Stimulated activated CD8-positive, alpha-beta memory T cell treated with anti-CD3 and anti-CD28 coated beads, Interleukin-7, amount 100 ng/mL, for 48 hours (primary cell): ENCODE measurements around the gene NAP1L1.

ENCODE experiments used
- DNase-seq, 2 donors: peaks; one replicate each; pipeline ENCODE4 v3.0.0-alpha.2; 2020; ENCODE audit warnings: low read depth in 1 of 2; ENCODE audit errors: extremely low read depth in 1 of 2

NAP1L1 gene

DNA sequence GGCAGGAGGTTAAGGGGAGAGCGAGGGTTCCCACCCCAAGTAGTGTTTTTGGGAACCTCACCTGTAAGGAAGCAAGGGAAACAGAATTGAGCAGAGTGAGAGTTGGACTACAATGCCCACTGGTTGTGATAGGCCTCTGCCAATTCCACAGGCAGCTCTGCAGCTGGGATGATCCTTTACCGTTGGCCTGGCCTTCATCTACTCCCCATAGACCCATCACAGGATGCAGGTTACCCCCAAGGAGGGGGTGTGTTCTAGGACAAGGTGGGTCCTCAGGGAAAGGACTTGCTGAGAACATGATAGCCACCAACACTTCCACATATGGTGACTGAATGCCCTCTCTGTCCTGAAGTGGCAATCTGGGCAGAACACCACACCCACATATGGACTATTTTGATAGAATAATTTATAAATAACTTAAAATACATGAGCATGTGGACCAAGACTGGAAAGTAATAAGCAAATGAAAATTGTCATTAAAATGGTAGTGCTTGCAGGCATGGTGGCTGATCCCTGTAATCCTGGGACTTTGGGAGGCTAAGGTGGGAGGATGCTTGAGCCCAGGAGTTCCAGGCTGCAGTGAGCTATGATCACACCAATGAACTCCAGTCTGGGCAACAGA is 61.3 kb downstream of the NAP1L1 start:
- no peak for DNase-seq

DNA sequence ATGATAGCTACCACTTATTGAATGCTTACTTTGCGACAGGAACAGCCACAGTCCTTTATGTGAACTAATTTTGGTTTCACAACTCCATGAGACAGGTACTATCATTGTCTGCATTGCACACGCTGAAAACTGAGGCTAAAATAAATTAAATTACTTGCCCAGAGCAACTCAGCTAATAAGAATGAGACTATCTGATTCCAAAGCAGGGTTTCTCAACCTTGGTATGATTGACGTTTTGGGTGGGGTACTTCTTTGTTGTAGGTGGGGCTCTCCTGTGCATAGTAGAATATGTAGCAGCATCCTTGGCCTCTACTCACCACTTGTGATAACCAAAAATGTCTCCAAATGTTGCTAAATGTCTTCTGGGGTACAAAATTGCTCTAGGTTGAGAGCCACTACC is 62.0 kb downstream of the NAP1L1 start:
- no peak for DNase-seq

DNA sequence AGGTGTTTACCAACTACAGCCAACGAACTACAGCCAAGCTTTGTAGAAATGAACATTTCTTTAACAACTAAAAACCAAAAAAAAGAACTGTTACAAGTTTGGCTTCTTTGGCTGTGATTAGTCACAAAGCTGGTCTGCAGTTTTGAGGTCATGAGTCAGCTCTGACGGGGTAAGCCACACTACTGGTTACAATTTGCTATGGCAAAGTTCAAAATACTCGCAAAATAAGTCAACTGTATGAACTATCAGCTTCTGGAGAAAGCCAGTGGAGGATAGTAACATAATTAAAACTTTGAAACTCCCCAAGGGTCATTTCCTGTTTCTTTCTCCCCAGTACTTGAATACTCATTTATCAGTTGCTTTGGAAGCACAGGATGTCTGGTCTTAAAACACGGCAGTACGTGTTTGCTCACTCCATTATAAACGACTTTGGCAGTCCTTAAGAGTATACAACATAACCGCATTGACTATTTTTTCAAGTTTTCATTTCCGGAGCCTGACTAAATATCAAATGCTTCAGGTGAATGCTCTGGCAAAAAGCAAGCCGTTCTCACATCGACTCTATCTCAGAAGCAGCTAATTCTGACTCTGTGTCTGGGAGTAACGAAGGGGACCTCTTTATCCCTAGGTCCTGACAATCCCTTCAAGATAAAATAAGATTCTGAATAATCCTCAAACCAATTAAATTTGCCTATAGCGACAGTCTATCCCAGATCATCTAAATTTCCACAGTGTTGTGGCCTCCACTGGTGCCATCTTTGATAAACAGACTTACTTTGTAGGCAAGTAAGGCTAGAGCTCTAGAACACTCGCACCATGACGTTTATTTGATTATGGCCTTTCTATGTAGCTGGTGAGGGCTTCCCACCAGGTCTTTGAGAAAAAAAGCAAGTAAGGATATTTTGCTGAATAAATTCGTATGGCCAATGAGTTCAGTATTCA is 63.5 kb downstream of the NAP1L1 start:
- peak; percentile 58 to 77 for DNase-seq

DNA sequence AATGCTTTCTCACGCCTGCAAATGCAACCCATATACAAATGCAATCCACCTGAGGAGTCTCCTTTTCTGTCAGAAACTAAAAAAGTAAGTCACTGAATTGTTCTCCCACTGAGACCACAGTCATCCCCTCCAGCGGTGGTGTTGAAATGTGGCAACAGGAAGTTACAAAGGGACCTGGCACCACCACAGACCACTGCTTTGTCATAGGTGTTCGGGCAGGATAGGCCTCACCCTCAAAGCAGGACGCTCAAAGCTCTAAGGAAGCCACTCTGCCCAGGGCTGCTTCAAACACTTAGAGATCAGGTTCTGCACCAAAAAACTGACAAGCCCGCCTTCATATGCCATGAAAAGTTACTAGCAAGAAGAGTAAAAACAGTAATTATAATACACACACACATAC is 64.2 kb downstream of the NAP1L1 start:
- peak; percentile 72 to 90 for DNase-seq

DNA sequence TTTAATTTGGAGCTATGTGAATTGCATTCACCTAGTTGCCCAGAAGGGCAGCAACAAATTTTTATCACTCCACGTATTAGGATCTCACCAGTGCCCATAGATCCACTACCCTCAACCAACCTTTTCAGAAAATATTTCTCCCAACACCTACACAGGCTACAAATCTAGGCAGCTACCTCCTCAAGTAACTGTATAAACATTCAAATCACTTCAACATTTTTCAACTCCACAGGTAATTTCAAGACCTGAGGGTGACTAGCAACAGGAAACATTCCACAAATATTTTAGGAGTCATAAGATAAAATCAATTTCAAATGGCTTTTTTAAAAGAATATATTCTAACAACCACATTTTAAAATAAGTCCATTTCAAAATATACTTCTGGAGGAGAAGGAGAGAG is 65.8 kb downstream of the NAP1L1 start:
- DNase-seq: no peak

DNA sequence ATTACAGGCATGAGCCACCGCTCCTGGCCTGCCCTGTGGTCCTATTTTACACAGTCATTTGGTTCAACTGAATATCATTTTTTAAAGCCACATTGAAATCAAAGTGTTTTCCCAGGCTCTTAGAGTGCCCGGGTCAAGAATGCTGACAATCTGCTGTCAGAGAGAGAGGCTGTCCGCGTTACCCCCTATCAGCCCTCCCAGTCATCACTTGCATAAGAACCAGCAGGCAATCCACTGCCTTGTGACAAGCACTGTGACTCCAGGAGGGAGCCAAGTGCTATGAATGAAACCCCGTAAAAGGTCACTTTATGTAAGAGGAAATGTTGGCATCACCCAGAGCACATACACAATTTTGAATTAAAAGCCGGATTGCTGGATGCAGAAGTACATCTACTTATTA is 66.4 kb downstream of the NAP1L1 start:
- DNase-seq: no peak

DNA sequence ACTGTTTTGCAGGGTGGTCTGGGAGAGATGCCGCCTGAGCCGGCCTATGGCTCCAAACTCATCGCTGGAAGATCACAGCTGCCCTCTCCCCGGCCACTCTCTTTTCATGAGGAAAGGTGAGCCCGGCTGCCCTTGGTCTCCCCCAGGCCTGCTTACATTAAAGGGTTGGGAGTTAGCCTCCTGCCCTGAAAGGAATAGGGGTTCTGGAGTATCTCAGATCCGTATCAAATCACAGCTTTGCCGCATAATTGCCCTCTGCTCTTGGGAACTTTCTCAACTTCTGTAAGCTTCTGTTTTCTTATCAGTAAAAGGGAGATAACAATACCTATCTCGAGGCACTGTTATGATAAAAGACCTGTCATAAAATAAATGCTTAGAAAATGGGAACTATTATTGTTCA is 70.5 kb downstream of the NAP1L1 start:
- DNase-seq: no peak

DNA sequence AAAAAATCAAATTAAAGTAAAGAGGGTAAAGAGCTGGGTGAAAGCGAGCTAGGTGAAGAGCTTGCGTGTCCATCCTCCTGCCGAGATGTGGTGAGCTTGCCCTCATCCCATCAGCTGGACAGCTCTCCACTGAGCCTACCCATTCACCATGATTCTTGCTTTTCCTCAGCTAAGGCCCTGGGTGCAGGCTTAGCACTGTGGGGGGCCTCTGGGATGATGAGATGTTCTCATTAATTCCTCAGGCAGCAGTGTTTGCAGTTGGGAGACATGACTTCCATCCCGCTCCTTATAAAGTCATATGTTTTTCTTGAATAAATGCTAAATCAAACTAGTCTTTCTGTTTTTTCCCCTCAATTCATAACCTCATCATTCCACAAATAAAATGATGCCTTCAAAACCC is 70.9 kb downstream of the NAP1L1 start:
- no peak for DNase-seq

DNA sequence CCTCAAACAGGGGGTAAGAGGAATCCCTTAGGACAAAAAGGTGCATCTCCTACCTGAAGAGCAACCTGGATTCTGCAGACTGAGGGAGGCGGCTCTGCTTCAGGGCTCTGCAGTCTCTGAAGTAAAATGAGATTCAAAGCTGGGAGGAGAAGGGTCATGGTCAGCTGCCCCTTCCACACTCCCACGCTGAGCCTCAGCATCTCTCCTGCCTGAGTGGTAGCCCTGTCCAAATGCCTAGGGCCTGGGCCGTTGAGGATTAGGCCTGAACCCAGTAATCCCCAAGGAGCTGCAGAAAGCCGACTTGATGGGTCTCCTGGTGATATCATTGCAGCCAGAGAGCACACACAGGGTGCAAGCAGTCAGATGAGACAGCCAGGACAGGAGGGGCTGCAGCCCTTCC is 71.8 kb downstream of the NAP1L1 start:
- no peak for DNase-seq

DNA sequence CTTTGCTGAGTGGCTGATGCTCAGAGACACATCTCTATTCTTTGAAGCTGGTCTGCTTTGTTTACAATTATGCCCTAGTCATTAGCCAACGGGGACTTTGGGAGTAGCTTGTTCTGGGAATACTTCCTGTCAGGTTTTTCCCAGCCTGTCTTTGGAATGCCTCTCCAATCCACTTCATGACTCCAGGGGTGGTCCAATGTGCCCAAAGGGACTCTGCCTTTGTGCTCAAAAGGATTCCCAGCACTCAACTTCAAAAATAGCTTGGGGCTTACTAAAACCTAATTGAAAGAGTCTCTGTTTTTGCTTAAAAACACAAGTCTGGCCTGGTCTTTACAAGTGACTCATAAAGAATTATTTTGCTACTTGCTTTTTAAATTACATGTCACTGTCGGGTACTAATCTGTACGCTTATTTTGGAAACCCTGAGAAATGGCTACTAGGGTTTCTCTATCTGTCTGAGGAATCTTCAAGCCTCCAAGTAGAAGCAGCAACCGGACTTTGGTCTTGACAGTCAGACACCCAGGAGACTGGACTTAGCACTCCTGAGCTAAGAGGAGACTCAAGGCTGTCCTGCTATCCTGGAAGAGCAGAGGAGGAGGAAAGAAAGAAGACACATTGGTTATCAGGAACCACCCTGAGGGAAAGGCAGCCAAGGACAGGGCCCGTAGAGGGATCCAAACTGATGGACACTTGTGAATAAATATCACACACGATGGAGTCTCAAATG is 73.6 kb downstream of the NAP1L1 start:
- DNase-seq: no peak

DNA sequence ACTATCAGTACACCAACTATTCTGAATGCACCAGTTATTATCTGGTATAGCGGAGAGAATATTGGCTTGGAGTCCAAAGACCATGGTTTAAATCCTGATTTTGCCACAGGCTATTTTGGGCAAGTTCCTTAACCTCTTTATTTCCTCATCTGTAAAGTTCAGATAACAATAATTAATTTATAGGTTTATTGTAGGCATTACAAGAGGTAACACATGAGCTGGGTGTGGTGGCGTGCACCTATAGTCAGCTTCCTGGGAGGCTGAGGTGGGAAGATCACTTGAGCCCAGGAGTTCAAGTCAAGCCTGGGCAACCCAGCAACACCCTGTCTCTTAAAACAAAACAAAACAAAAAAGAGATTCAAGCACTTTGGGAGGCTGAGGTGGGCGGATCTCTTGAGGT is 76.1 kb downstream of the NAP1L1 start:
- DNase-seq: no peak

DNA sequence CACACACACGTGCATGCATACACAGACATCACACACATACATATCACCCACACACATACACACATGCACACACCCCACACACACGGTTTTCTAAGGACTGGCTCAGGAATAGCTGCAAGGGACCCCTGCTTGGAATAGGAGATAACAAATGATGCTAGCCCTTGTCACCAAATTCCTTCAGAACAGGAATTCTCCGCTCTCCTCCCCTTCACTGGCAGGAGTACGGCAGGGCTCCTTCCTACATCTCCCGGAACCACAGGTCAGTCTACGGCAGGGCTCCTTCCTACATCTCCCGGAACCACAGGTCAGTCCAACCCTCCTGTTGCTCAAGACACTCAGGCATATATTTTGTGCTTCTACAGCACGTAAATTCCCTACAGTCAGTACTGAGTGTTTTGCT is 76.8 kb downstream of the NAP1L1 start:
- DNase-seq: no peak

DNA sequence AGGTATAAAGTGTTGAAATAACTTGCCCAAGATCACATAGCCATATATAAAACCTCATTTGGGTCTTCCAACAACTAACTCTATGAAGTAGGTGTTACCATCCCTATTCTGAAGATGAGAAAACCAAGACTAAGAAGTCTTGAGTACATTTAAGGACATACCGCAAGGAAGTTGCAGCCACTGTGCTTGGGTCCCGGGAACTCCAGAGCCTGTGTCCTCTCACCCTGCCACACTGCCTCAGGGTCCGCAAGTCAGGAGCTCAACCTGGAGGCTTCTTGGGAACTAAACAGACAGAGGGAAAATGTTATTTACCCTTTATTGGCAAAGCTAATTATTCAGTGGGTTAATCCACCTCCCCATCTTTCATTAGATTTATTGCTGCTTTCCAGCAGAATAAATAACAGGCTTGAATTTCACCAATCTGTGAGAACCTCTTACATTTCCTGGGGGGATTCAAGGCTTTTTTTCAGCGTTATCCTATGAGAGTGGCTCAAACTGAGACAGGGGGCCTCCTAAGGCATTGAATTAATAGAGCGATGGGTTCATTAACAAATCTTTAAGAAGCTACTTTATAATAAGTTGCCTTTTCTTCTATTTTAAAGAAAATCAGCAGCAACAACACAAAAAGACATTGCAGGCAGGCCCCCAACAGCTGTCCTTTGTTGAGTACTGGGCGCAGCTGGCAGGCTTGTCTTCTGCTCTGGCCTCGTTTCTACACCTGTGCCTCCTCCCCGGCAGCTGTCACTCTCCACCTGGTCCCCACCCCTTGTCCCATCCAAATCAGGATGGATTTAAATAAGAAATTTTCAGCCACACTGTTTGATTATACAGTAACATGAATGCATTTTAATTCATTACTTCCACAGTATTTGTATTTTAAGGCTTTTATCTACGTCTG is 78.2 kb downstream of the NAP1L1 start:
- no peak for DNase-seq

DNA sequence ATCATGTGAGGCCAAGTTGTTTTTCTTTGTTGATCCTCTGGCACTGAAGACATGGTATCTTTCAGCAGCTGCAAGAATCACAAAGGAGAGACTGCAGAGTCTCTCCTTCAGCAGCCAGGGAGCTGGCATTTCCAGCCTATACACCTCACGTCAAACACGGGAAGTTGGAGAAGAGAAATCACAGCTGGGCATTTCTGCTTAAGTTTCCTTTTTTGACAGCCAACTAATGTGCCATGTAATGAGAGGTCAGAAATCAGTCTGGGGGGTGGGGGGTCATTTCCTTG is 81.2 kb downstream of the NAP1L1 start:
- DNase-seq: no peak

DNA sequence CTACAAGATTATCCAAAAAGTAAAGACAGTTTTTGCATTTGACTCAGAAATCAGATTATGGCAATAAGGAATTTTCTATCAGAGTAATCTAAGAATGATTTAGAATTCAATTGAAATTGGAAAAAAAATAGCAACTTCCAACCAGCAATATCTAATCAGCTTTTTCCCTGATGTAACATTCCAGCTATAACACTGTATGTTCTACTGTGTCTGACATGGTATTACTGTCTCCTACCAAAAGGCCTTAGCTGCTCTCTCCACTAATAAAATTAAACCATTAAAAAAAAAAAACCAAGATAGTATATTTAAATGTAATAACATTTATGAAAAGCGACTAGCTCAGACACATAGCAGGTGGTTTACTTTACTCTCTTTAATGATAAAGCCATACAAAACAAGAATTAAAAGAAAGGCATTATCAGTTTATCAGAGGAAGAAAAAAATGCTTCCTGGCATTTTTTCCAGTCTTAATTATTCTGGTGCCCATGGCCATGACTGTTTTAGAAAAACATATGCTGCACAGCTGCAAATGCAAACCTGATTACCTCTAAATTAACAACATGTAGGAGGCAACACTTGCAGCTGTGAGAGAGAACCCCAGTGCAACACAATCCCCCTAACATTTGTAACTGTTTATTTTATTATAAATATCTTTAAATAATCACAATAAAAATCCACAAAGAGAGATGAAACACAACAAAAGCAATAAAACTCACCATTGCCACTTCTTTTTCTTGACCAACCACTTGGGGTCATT is 81.7 kb downstream of the NAP1L1 start:
- DNase-seq: no peak

DNA sequence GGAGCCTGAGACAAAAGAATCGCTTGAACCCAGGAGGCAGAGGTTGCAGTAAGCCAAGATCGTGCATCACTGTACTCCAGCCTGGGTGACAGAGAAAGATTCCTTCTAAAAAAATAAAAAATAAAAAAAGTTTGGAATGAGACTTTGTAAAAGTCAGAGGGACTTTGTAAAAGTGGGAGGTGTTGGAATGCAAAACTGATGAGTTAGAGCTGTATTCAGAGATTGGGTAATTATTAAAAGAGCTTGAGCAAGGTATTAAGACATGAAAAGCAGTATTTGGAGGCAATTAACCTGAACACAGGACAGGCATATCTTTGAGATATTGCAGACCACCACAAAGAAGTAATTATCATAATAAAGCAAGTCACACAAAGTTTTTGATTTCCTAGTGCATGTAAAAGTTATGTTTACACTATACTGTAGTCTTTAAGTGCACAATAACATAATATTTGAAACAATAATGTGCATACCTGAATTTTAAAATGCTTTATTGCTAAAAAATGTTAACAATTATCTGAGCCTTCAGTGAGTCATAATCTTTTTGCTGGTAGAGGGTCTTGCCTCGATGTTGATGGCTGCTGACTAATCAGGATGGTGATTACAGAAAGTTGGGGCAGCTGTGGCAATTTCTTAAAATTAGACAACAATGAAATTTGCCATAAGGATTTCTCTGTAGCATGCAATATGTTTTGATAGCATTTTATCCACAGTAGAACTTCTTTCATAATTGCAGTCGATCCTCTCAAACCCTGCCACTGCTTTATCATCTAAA is 86.0 kb downstream of the NAP1L1 start:
- no peak for DNase-seq

DNA sequence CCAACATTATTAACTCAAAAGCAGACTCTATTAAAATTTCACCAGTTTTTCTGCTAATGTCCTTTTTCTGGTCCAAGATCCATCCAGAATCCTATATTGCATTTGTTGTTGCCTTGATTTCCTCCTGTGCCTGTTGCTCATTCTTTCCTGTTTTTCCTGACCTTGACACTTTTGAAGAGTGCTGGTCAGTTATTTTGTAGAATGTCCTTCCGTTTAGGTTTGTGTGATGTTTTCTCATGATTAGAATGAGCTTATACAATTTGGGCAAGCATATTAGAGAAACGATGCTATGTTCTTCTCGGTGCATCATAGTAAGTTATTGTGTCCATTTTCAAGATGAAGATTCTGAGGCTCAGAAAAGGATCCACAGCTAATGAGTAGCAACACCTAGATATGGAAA is 86.8 kb downstream of the NAP1L1 start:
- DNase-seq: no peak

DNA sequence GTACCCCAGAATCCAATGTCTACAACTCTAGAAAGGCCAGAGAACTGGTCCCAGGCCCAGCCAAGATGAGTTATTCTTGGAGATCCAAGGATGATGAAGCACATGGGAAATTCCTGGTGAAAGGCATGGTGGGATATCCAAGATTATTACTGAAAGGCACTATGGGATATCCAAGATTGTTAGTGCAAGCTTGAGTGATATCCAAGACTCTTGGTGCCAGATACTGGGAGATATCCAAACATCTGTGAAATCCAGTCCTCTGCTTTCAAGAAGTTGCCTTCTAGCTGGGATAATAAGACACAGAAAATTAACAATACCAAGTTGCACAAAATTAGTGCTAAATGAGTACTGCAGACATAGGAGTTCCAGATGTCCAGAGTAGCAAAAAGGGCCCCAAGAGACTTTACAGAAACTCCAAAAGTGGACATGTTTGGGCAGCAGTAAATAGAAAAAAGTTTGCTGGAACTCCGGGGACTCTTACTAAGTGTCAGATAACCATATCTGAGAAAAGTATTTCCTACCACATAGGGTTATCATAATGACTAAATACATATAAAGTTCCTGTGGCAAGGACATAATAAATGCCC is 87.5 kb downstream of the NAP1L1 start:
- DNase-seq: no peak

DNA sequence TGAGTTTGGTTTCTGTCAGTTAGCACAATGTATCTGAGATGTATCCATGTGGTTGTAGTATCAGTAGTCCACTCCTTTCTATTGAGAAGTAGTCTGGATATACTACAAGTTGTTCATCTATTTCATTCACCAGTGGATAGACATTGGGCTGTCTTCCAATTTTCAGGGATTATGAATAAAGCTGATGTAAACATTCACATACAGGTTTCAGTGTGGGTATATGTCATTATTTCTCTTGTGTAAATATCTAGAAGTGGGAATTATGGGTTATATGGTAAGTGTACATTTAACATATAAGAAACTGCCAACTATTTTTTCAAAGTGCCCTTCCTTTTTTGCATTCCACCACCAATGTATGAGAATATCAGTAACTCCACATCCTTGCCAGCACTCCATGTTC is 88.8 kb downstream of the NAP1L1 start:
- DNase-seq: no peak
